IMR-90 (cell line): ENCODE results near the gene CACNA1D. TPM values are rescaled to one million over a fixed set of nuclear protein-coding genes. Genes with fewer than 3 reads are reported as not detected.

ENCODE experiments used
- ATAC-seq: fragments of 200-7000 bp; cut with Tn5 transposase; 2 replicates; pipeline ENCODE4 v1.9.1; 2020; ENCODE audit warnings: low read depth, mild to moderate bottlenecking, moderate library complexity
- BruUV-seq: library from RNA; stranded (reverse); fragments of 400-500 nt; replicated peaks from 2 replicates; lab custom pipeline; 2021; lab: Mats Ljungman, UMichigan
- CTCF ChIA-PET: fragments of 300-600 bp; formaldehyde crosslinking; extraction: SDS; loops from one replicate; lab custom pipeline; 2021; ENCODE audit warnings: antibody characterized with exemption; lab: Yijun Ruan, JAX
- POLR2A ChIA-PET: fragments of 300-600 bp; sonication (Branson Sonifier 250); formaldehyde crosslinking; loops from one replicate; lab custom pipeline; 2022; ENCODE audit warnings: antibody characterized with exemption; ENCODE audit not compliant: unreplicated experiment; lab: Charles Lee
- DNase-seq: peaks from one replicate; pipeline ENCODE4 v3.0.0; 2013
- H2AFZ ChIP-seq: replicated peaks from 2 replicates; pipeline ENCODE3; 2013; ENCODE audit warnings: low read length, mild to moderate bottlenecking; ENCODE audit not compliant: poor library complexity
- H2AK5ac ChIP-seq: 2 replicates; pipeline ENCODE4 v1.6.1; 2013; ENCODE audit warnings: low read depth, low read length, inconsistent platforms
- H2AK9ac ChIP-seq: replicated peaks from 2 replicates; pipeline ENCODE3; 2013; ENCODE audit warnings: mild to moderate bottlenecking, low read depth, low read length, moderate library complexity; ENCODE audit not compliant: poor library complexity
- H2BK120ac ChIP-seq: 2 replicates; pipeline ENCODE4 v1.6.1; 2013; ENCODE audit warnings: low read depth, low read length, inconsistent platforms
- H2BK15ac ChIP-seq: 3 replicates; pipeline ENCODE4 v1.6.1; 2013; ENCODE audit warnings: low read depth, low read length, inconsistent platforms
- H2BK20ac ChIP-seq: 2 replicates; pipeline ENCODE4 v1.6.1; 2013; ENCODE audit warnings: low read depth, mild to moderate bottlenecking, inconsistent platforms, low read length, moderate library complexity
- H2BK5ac ChIP-seq: 2 replicates; pipeline ENCODE4 v1.6.1; 2013; ENCODE audit warnings: mild to moderate bottlenecking, low read depth, low read length, inconsistent platforms; ENCODE audit not compliant: poor library complexity, severe bottlenecking
- H3K14ac ChIP-seq: replicated peaks from 2 replicates; pipeline ENCODE4 v1.6.1; 2013; ENCODE audit warnings: low read depth, low read length, inconsistent platforms
- H3K18ac ChIP-seq: 2 replicates; pipeline ENCODE4 v1.6.1; 2013; ENCODE audit warnings: low read depth, low read length, control low read depth
- H3K23ac ChIP-seq: 2 replicates; pipeline ENCODE4 v1.6.1; 2013; ENCODE audit warnings: low read depth, low read length, inconsistent platforms
- H3K27ac ChIP-seq: 2 replicates; pipeline ENCODE4 v1.5.1; 2013; ENCODE audit warnings: mild to moderate bottlenecking, control low read depth, low read length; ENCODE audit not compliant: insufficient read depth
- H3K27me3 ChIP-seq: 2 replicates; pipeline ENCODE4 v1.6.1; 2013; ENCODE audit warnings: low read length; ENCODE audit not compliant: control insufficient read depth, insufficient read depth
- H3K36me3 ChIP-seq: 2 replicates; pipeline ENCODE4 v1.6.1; 2013; ENCODE audit warnings: low read length, mixed read lengths; ENCODE audit not compliant: control insufficient read depth, insufficient read depth
- H3K4ac ChIP-seq: 2 replicates; pipeline ENCODE4 v1.6.1; 2013; ENCODE audit warnings: low read depth, low read length, inconsistent platforms
- H3K4me1 ChIP-seq: 2 replicates; pipeline ENCODE4 v1.6.1; 2013; ENCODE audit warnings: low read length, mixed read lengths; ENCODE audit not compliant: control insufficient read depth, insufficient read depth
- H3K4me2 ChIP-seq: 2 replicates; pipeline ENCODE4 v1.6.1; 2013; ENCODE audit warnings: low read depth, mild to moderate bottlenecking, control low read depth, low read length, moderate library complexity
- H3K4me3 ChIP-seq: 2 replicates; pipeline ENCODE4 v1.5.1; 2013; ENCODE audit warnings: low read depth, mild to moderate bottlenecking, control low read depth, low read length, moderate library complexity; ENCODE audit not compliant: insufficient read depth
- H3K56ac ChIP-seq: 2 replicates; pipeline ENCODE4 v1.6.1; 2013; ENCODE audit warnings: low read length, inconsistent platforms; ENCODE audit not compliant: insufficient read depth; ENCODE audit errors: extremely low read depth
- H3K79me1 ChIP-seq, 2 experiments: 2 replicates each; pipeline ENCODE4 v1.6.1; 2013; ENCODE audit warnings: low read length in 2 of 2, inconsistent platforms in 1 of 2, low read depth in 1 of 2
- H3K9ac ChIP-seq: 2 replicates; pipeline ENCODE4 v1.6.1; 2013; ENCODE audit warnings: low read depth, low read length, control low read depth
- H3K9me1 ChIP-seq: 2 replicates; pipeline ENCODE4 v1.6.1; 2013; ENCODE audit warnings: low read length, inconsistent platforms; ENCODE audit not compliant: insufficient read depth
- H3K9me3 ChIP-seq: 2 replicates; pipeline ENCODE4 v1.6.1; 2013; ENCODE audit warnings: low read length; ENCODE audit not compliant: control insufficient read depth, insufficient read depth
- H4K20me1 ChIP-seq: 2 replicates; pipeline ENCODE4 v1.6.1; 2013; ENCODE audit warnings: low read length, inconsistent platforms; ENCODE audit not compliant: insufficient read depth
- H4K5ac ChIP-seq: 2 replicates; pipeline ENCODE4 v1.6.1; 2013; ENCODE audit warnings: mild to moderate bottlenecking, low read depth, low read length, control low read depth
- H4K8ac ChIP-seq, 2 experiments: 2 replicates each; pipeline ENCODE4 v1.6.1; 2013; ENCODE audit warnings: low read depth in 2 of 2, low read length in 2 of 2, control low read depth in 1 of 2, inconsistent platforms in 1 of 2
- H4K91ac ChIP-seq: 2 replicates; pipeline ENCODE4 v1.6.1; 2013; ENCODE audit warnings: low read depth, low read length, inconsistent platforms; ENCODE audit not compliant: insufficient read depth
- CHD1 ChIP-seq: IDR thresholded peaks from 2 replicates; pipeline ENCODE4 v1.6.1; 2012; ENCODE audit warnings: low read depth, low read length, improper control_type of control experiment
- RAD21 ChIP-seq: IDR thresholded peaks from 2 replicates; pipeline ENCODE4 v1.6.1; 2012; ENCODE audit warnings: low read length, improper control_type of control experiment
- SMC3 ChIP-seq: fragments of 150-350 bp; IDR thresholded peaks from 2 replicates; pipeline ENCODE4 v1.6.1; 2016; ENCODE audit warnings: low read depth, mild to moderate bottlenecking, antibody characterized with exemption, low read length, moderate library complexity
- WGBS, 2 experiments: methylation state at CpG; one replicate each; pipeline versions ENCODE4 v1.1.5 to v1.1.7; 2013; ENCODE audit warnings: missing lambda C conversion rate in 2 of 2; ENCODE audit not compliant: insufficient read length in 1 of 2; ENCODE audit errors: extremely low coverage in 2 of 2; 5-methylcytosine and 5-hydroxymethylcytosine counted together
- dilution Hi-C: fragments of 300-500 bp; cut with HindIII; formaldehyde crosslinking; loops from one replicate; pipeline ENCODE4 v1.14.3; 2018; ENCODE audit warnings: low sequenced_read_pairs; ENCODE audit not compliant: unreplicated experiment
- in situ Hi-C: fragments of 300-500 bp; cut with MboI; formaldehyde crosslinking; loops from 3 replicates; pipeline ENCODE4 v1.14.3; 2019; ENCODE audit warnings: low sequenced_read_pairs, inconsistent platforms, mixed read lengths
- intact Hi-C: fragments of 100-400 bp; cut with micrococcal nuclease; formaldehyde crosslinking; loops from 2 replicates; pipeline ENCODE4 v1.10.0; 2022
- polyA plus RNA-seq, 3 experiments: library from polyadenylated mRNA; depleted of rRNA; stranded (reverse); fragments of >200 nt; gene quantifications; 2 replicates each; pipeline ENCODE4 v1.2.3, GENCODE V29; 2012; ENCODE audit warnings: low replicate concordance in 1 of 3
- total RNA-seq: library from RNA; depleted of rRNA; stranded (reverse); fragments of >200 nt; gene quantifications from 2 replicates; pipeline ENCODE4 v1.2.3, GENCODE V29; 2012

CACNA1D gene
- total and polyA plus RNA-seq, 2 of the 4 experiments (the other 2 are of a cell fraction), result 0.07 TPM; not detected in 1

GRCh38 chr3:53750253-53751210 is 256.1 kb downstream of the CACNA1D start:
- DNase-seq (no peak), ATAC-seq (no peak)
- dilution Hi-C loops, result no loop called here
- intact Hi-C loops, result no loop called here
- Histone ChIP-seq H3K27ac (no peak overlapping the region), H3K14ac (no peak overlapping the region), H3K23ac (no peak overlapping the region), H2AK9ac (no peak overlapping the region), H3K36me3 (no peaks in the 10 kb centered on the region), H3K4me1 (no peaks in the 10 kb centered on the region), H4K91ac (no peak overlapping the region), H2AK5ac (no peak overlapping the region), H3K4ac (no peak overlapping the region), H2BK120ac (no peak overlapping the region), H3K9ac (no peak overlapping the region), H3K56ac (no peak overlapping the region), H4K20me1 (no peaks in the 10 kb centered on the region), H2AFZ (no peak overlapping the region), H4K5ac (no peak overlapping the region), H3K9me1 (no peaks in the 10 kb centered on the region), H3K27me3 (no peaks in the 10 kb centered on the region; the same call in 1 of the 2 replicates), H2BK15ac (no peak overlapping the region), H3K4me2 (no peak overlapping the region), H3K9me3 (no peaks in the 10 kb centered on the region), H3K79me1 (no peaks in the 10 kb centered on the region), H4K8ac (no peak overlapping the region), H3K4me3 (no peak overlapping the region), H2BK5ac (no peak overlapping the region), H2BK20ac (no peak overlapping the region), H3K18ac (no peak overlapping the region)
- ChIA-PET POLR2A (no interaction called here), CTCF (no interaction called here)
- in situ Hi-C loops, result no loop called here
- no peak for TF ChIP-seq RAD21
- TF ChIP-seq CHD1, result no peak
- TF ChIP-seq SMC3, result no peak
- no TSS peak for BruUV-seq
- 50% methylated on average over 4 of the region's 17 CpGs; no CpG with 5 or more reads in 1 of the 2 experiments for WGBS, 2 experiments
